Left hindlimb (tissue), 1 donor: ENCODE measurements around the gene BCAS4.
"Not testable (repeated sequence)": the region's sequence is repeated elsewhere in the genome, so short reads cannot be mapped to it uniquely, and the experiment has no call there.

Experiments used
- DNase-seq: peaks from one replicate; pipeline ENCODE4 v3.0.0-alpha.2; 2018

The BCAS4 gene

GRCh38 chr20:50794846-50795634 is at the start of gene BCAS4:
BCAS4 (plus strand) TSS chr20:50795061; CDS start chr20:50795084, 23 bp downstream.
- peak; percentile 88 for DNase-seq

- no peak for DNase-seq
Observed at GRCh38 chr20:50745634-50746137, 49.2 kb upstream of the BCAS4 start.

- no peak for DNase-seq
Observed at GRCh38 chr20:50746138-50746940, 48.5 kb upstream of the BCAS4 start.

- DNase-seq, result no peak
Observed at GRCh38 chr20:50747275-50747674, 47.6 kb upstream of the BCAS4 start.

- no peak for DNase-seq
Observed at GRCh38 chr20:50750145-50750671, 44.7 kb upstream of the BCAS4 start.

- DNase-seq, result no peak
Observed at GRCh38 chr20:50753152-50753551, 41.7 kb upstream of the BCAS4 start.

GRCh38 chr20:50754420-50754819 is 40.4 kb upstream of the BCAS4 start:
- DNase-seq, result no peak

- DNase-seq, result no peak
Observed at GRCh38 chr20:50756447-50756846, 38.4 kb upstream of the BCAS4 start.

GRCh38 chr20:50758469-50758868 is 36.4 kb upstream of the BCAS4 start:
- no peak for DNase-seq

GRCh38 chr20:50758992-50759391 is 35.9 kb upstream of the BCAS4 start:
- DNase-seq, result no peak

GRCh38 chr20:50759678-50760077 is 35.2 kb upstream of the BCAS4 start:
- DNase-seq, result no peak

- DNase-seq, result no peak
Observed at GRCh38 chr20:50762045-50762422, 32.8 kb upstream of the BCAS4 start.

GRCh38 chr20:50762435-50763220 is 32.2 kb upstream of the BCAS4 start:
- DNase-seq, result peak; percentile 52

GRCh38 chr20:50763550-50764458 is 31.1 kb upstream of the BCAS4 start:
- DNase-seq, result not testable (repeated sequence)

GRCh38 chr20:50765251-50765650 is 29.6 kb upstream of the BCAS4 start:
- DNase-seq, result not testable (repeated sequence)

- DNase-seq, result no peak
Observed at GRCh38 chr20:50765674-50766073, 29.2 kb upstream of the BCAS4 start.

- DNase-seq, result not testable (repeated sequence)
Observed at GRCh38 chr20:50766955-50767809, 27.7 kb upstream of the BCAS4 start.

GRCh38 chr20:50768991-50769390 is 25.9 kb upstream of the BCAS4 start:
- not testable (repeated sequence) for DNase-seq

- DNase-seq, result not testable (repeated sequence)
Observed at GRCh38 chr20:50769551-50770085, 25.2 kb upstream of the BCAS4 start.

GRCh38 chr20:50771419-50772080 is 23.3 kb upstream of the BCAS4 start:
- DNase-seq, result not testable (repeated sequence)
